Measurements from ENCODE around the gene TSGA10IP. TPM values are rescaled to one million over a fixed set of nuclear protein-coding genes. Genes with fewer than 3 reads are reported as not detected.
A peak's percentile ranks its signal among the peaks of the same experiment; 100 is the strongest.
"Not testable (repeated sequence)": the region's sequence is repeated elsewhere in the genome, so short reads cannot be mapped to it uniquely, and the experiment has no call there.

The TSGA10IP gene
- polyA plus RNA-seq, 3 donors = not detected

- no peak overlapping the region for H3K27ac ChIP-seq (ENCODE audit: low read depth, low read length)
- WGBS, 3 donors = 60 to 81% (median 74%) methylated on average over 9 of the region's 9 CpGs
These were observed 3.5 kb upstream of the TSGA10IP start for GRCh38 chr11:65941720-65942310.

GRCh38 chr11:65942531-65942930 lies 2.7 kb upstream of the TSGA10IP start:
- no peak overlapping the region for H3K27ac ChIP-seq (ENCODE audit: low read depth, low read length)
- WGBS, 3 donors = 73 to 90% (median 88%) methylated on average over 7 of the region's 7 CpGs

GRCh38 chr11:65944191-65944590 lies 1.1 kb upstream of the TSGA10IP start:
- H3K27ac ChIP-seq (ENCODE audit: low read depth, low read length) = no peak overlapping the region
- 90 to 91% (median 91%) methylated on average over 8 of the region's 8 CpGs for WGBS, 3 donors

DNA sequence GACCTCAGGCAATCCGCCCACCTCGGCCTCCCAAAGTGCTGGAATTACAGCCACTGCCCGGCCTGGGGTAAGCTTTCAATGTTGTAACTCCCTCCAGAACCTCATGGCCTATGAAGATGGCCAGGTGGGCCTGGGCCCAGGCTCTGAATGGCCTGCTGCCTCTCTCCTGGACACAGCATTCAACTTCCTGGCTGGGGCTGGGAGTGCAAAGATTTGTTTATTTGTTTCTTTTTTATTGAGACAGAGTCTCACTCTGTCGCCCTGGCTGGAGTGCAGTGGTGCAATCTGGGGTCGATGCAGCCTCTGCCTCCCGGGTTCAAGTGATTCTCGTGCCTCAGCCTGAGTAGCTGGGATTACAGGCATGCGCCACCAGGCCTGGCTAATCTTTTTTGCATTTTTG lies 513 bp upstream of the TSGA10IP start:
- 78 to 85% (median 84%) methylated on average over 8 of the region's 8 CpGs for whole genome bisulfite sequencing, 3 donors
- no peak overlapping the region for H3K27ac ChIP-seq (ENCODE audit: low read depth, low read length)

DNA sequence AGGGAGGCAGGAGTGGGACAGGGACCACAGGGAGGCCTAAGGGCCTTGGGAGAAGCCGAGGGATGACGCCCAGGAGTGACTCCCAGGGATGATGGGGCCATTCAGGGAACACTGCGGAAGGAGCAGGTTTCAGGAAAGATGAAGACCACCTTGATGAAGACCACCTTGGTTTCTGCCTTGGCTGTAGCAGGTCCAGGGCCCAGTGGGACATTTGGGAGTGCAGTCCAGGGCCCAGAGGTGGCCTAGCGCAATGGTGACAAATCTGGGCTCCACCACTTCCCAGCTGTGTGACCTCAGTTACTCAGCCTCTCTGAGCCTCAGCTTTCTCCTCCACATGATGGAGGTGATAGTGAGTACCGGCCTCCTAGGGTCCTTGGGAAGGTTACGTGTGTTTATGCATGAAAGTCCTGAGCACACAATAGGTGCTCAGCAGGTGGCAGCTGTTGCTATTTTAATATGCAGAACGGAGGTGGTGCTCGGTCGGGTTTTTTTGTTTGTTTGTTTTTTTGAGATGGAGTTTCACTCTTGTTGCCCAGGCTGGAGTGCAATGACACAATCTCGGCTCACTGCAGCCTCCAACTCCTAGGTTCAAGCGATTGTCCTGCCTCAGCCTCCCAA lies 770 bp downstream of the TSGA10IP start:
- 84 to 92% (median 87%) methylated on average over 11 of the region's 11 CpGs for WGBS, 3 donors
- H3K27ac ChIP-seq (ENCODE audit: low read depth, low read length) = no peak overlapping the region

DNA sequence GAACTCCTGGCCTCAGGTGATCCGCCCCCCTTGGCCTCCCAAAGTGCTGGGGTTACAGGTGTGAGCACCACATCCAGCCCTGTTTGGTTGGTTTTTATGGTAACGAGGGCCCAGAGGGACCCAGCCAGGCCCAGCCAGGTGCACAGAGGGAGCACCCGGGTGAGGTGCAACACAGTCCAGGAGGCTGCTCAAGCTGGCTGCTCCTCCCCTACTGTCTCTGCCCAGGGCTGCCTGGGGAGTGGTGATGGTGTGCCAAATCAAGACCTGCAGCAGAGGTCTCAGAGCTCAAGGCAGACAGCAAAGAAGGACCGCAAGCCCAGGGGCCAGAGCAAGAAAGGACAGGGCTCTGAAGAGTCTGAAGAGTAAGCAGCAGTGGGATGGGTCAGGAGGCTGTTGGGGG lies 1.4 kb downstream of the TSGA10IP start:
- H3K27ac ChIP-seq (ENCODE audit: low read depth, low read length) = no peak overlapping the region
- 84 to 86% (median 86%) methylated on average over 4 of the region's 4 CpGs for WGBS, 3 donors

- WGBS, 3 donors = 57 to 63% (median 57%) methylated on average over 12 to 13 of the region's 13 CpGs
These were observed 1.9 kb downstream of the TSGA10IP start for GRCh38 chr11:65947133-65947532.

GRCh38 chr11:65947603-65948125 lies 2.4 kb downstream of the TSGA10IP start:
- 76 to 88% (median 86%) methylated on average over 12 of the region's 12 CpGs for WGBS, 3 donors
- no peak overlapping the region for H3K27ac ChIP-seq (ENCODE audit: low read depth, low read length)

More at GRCh38 chr11:65947133-65947532, 1.9 kb downstream of the TSGA10IP start:
- H3K27ac ChIP-seq (ENCODE audit: low read depth, low read length) = no peak overlapping the region

DNA sequence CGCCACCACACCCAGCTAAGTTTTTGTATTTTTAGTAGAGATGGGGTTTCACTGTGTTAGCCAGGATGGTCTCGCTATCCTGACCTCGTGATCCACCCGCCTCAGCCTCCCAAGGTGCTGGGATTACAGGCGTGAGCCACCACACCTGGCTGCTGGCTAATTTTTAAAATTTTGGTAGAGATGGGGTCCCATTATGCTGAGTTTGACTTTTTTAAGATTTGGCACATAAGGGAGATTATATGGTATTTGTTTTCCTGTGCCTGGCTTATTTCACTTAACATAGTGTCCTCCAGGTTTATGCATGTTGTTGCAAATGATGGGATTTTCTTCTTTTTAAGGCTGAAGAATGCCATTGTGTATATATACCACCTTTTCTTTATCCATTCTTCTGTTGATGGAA lies 5.4 kb downstream of the TSGA10IP start:
- WGBS, 3 donors = 96% methylated on average over 5 of the region's 5 CpGs

GRCh38 chr11:65951641-65952040 lies 6.4 kb downstream of the TSGA10IP start:
- 41 to 67% (median 51%) methylated on average over 3 of the region's 3 CpGs for WGBS, 3 donors
- H3K27ac ChIP-seq (ENCODE audit: low read depth, low read length) = not testable (repeated sequence)

More for the DNA sequence above, 5.4 kb downstream of the TSGA10IP start:
- H3K27ac ChIP-seq (ENCODE audit: low read depth, low read length) = not testable (repeated sequence)

DNA sequence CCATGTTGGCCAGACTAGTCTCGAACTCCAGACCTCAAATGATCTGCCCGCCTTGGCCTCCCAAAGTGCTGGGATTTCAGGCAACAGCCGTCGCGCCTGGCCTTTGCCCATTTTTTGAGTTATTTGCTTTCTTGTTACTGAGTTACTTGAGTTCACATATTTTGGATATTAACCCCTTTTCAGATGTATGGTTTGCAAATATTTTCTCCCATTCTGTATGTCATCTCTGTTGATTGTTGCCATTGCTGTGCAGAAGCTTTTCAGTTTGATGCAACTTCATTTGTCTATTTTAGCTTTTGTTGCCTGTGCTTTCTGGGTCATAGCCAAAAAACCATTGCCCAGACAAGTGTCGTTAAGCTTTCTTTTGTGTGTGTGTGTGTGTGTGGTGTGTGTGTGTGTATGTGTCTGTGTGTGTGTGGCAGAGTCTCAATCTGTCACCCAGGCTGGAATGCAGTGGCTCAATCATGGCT lies 6.8 kb downstream of the TSGA10IP start:
- 28 to 75% (median 51%) methylated on average over 6 of the region's 6 CpGs for WGBS, 3 donors
- no peak overlapping the region for H3K27ac ChIP-seq (ENCODE audit: low read depth, low read length)

GRCh38 chr11:65953471-65953870 lies 8.2 kb downstream of the TSGA10IP start:
- 91 to 93% (median 92%) methylated on average over 19 to 20 of the region's 20 CpGs for WGBS, 3 donors
- no peak overlapping the region for H3K27ac ChIP-seq (ENCODE audit: low read depth, low read length)

GRCh38 chr11:65954771-65955170 lies 9.5 kb downstream of the TSGA10IP start:
- 71 to 74% (median 73%) methylated on average over 8 of the region's 8 CpGs for WGBS, 3 donors
- no peak overlapping the region for H3K27ac ChIP-seq (ENCODE audit: low read depth, low read length)

DNA sequence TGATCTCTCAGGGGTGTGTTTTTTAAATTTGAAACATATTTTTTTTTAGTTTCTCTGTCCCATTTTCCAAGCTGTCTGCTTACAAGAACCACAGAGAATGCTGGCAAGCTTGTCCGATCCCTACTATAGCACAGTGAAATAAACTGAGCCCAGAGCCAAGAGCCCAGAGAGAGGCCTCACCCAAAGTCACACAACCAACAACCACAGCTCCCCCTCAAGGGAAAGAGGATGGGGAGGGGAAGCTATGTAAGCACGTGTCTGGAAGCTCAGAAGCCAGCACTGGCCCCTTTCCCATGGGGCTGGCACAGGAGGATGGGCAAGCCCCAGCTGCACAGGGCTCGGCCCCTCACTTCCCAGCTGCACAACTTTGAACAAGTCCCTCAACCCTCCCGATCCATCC lies 13.0 kb downstream of the TSGA10IP start:
- 58 to 62% (median 61%) methylated on average over 4 of the region's 4 CpGs for WGBS, 3 donors
- H3K27ac ChIP-seq (ENCODE audit: low read depth, low read length) = no peak overlapping the region

GRCh38 chr11:65958774-65959420 lies 13.6 kb downstream of the TSGA10IP start:
- 74 to 82% (median 77%) methylated on average over 17 of the region's 17 CpGs for WGBS, 3 donors

DNA sequence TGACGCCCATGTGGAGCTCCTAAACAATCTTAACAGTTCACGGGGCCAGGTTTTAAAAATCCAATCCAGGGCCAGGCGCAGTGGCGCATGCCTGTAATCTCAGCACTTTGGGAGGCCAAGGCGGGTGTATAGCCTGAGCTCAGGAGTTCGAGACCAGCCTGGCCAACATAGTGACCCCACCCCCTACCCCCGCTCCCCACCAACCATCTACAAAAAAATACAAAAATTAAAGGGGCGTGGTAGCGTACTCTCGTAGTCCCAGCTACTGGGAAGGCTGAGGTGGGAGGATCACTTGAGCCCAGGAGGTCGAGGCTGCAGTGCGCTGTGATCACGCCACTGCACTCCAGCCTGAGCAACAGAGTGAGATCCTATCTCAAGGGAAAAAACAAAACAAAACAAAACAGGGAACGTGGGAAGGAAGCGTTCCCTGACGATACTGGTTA lies 15.6 kb downstream of the TSGA10IP start:
- 46 to 52% (median 52%) methylated on average over 16 of the region's 16 CpGs for WGBS, 3 donors
- peak overlapping the region; percentile 10 for H3K27ac ChIP-seq (ENCODE audit: low read depth, low read length)

More at GRCh38 chr11:65958774-65959420, 13.6 kb downstream of the TSGA10IP start:
- H3K27ac ChIP-seq (ENCODE audit: low read depth, low read length) = no peak overlapping the region

DNA sequence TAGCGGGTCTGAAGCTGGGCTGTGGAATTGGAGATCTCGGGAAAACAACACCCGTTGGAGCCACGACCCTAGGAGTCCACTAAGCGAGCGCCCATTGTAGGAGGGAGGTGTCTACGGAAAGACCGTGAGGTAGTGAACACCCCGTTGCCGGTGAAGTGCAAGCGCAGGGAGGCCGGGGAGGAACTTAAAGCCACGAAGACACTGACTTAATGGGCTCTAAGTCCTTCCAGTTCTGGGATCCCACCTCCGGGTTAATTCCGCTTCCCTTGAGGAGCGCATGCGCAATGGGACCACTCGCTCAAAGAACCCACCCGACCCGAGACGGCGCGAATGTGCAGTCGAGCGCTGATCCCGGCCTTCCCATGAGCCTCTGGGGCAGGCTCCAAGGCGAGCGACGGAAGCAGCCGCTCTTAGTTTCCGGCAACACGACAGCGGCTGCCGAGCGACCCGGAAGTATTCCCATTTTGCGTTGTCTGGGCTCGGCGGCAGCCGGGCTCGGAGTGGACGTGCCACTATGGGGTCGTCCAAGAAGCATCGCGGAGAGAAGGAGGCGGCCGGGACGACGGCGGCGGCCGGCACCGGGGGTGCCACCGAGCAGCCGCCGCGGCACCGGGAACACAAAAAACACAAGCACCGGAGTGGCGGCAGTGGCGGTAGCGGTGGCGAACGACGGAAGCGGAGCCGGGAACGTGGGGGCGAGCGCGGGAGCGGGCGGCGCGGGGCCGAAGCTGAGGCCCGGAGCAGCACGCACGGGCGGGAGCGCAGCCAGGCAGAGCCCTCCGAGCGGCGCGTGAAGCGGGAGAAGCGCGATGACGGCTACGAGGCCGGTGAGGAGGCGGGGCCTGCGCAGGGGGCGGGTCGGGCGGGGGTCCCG lies 16.2 kb downstream of the TSGA10IP start, which contains the start of gene SART1:
Gene SART1 (plus strand): TSS at position 468 of the 874 bp plus-strand sequence. CDS start 47 bp downstream, at position 515.
- H3K27ac ChIP-seq (ENCODE audit: low read depth, low read length) = peak within 1 kb of the TSS; percentile 10
- 0% methylated on average over 94 to 97 of the region's 97 CpGs for WGBS, 3 donors

DNA sequence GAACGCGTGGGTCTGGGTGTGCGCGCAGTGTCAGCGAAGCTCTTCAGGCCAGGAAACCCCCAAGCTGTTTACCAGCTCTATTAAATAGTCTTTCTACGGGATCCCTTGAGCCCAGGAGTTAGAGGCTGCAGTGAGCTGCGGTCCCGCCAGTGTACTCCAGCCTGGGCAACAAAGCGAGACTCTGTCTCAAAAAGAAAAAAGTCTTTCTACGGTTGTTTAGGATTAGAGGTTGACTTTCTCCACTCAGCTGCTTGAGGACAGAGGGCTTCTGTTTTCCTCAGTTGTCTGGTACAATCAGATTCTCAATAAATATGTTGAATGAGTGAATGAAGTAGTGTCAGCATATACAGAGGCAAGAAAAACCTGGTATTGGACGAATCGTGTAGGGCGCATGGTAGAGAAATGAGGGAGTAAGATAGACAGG lies 16.9 kb downstream of the TSGA10IP start:
- no peak overlapping the region for H3K27ac ChIP-seq (ENCODE audit: low read depth, low read length)
- 2 to 7% (median 6%) methylated on average over 13 of the region's 13 CpGs for WGBS, 3 donors
